Lower lobe of right lung (tissue), 2 donors: ENCODE data around the gene ULK4. TPM values are rescaled to one million over a fixed set of nuclear protein-coding genes. Genes with fewer than 3 reads are reported as not detected.

Experiments used
- ATAC-seq, 2 donors: fragments of 200-7000 bp; cut with Tn5 transposase; one replicate each; pipeline ENCODE4 v1.9.1; 2020 to 2022; ENCODE audit warnings: mild to moderate bottlenecking in 2 of 2, moderate library complexity in 2 of 2
- DNase-seq: peaks from one replicate; pipeline ENCODE4 v3.0.0-alpha.2; 2020
- H3K27ac ChIP-seq: fragments of 200-600 bp; one replicate; pipeline ENCODE4 v1.8.0; 2022
- H3K27me3 ChIP-seq: fragments of 200-600 bp; one replicate; pipeline ENCODE4 v1.8.0; 2022; ENCODE audit warnings: low read depth
- H3K36me3 ChIP-seq: fragments of 200-600 bp; one replicate; pipeline ENCODE4 v1.8.0; 2022; ENCODE audit warnings: mild to moderate bottlenecking
- H3K4me1 ChIP-seq: fragments of 200-600 bp; one replicate; pipeline ENCODE4 v1.8.0; 2022
- H3K4me3 ChIP-seq: fragments of 200-600 bp; one replicate; pipeline ENCODE4 v1.8.0; 2022; ENCODE audit warnings: mild to moderate bottlenecking
- H3K9me3 ChIP-seq: fragments of 200-600 bp; one replicate; pipeline ENCODE4 v1.8.0; 2022
- intact Hi-C: fragments of 100-400 bp; cut with DNase I; formaldehyde crosslinking; loops from one replicate; pipeline ENCODE4 v1.11.0; 2022
- total RNA-seq: library from RNA; stranded (reverse); fragmentation: NEBNext Ultra II Directional; extraction: Animal tissue kit (Norgen Biotek cat#: 25700); gene quantifications from one replicate; pipeline ENCODE4 v1.2.1, GENCODE V29; 2021
- TF ChIP-seq, protein P1 (sequence below): fragments of 200-600 bp; IDR thresholded peaks from one replicate; pipeline ENCODE4 v1.8.0; 2022; ENCODE audit warnings: antibody characterized with exemption, mild to moderate bottlenecking
- donor health status: DM: no; HTN: yes; CAD: no; lungs with severe emphysema.

ULK4 gene
- total RNA-seq, 1 donor from 2014 or later, result 11.4 TPM

DNA sequence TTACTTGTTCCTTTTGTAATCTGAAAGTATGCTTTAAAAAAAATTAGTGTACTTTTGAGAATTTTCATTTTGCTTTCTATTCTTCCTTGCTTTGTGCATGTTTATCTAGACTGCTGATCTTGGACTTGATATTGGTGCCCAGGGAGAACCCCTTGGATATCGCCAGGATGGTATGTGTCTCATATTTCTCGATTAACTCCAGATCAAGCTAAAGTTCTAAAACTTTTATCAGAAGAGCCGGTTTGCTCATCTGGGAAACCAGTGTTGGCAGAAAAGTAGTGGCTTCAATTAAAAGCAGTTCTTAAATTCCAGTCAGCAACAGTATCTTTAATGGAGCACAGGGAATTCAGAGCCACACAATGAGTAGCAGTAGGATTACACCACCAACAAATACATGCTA lies 724.0 kb downstream of the ULK4 start:
- no peak overlapping the region for H3K4me3 ChIP-seq
- no peak overlapping the region for H3K27ac ChIP-seq
- DNase-seq (no peak), ATAC-seq (no peak)
- no peaks in the 10 kb centered on the region for H3K9me3 ChIP-seq
- intact Hi-C loops, result no loop called here
- no peaks in the 10 kb centered on the region for H3K27me3 ChIP-seq
- H3K36me3 ChIP-seq, result peaks cover 95% of the 10 kb centered on the region
- no peaks in the 10 kb centered on the region for H3K4me1 ChIP-seq
- TF ChIP-seq, protein P1, sequence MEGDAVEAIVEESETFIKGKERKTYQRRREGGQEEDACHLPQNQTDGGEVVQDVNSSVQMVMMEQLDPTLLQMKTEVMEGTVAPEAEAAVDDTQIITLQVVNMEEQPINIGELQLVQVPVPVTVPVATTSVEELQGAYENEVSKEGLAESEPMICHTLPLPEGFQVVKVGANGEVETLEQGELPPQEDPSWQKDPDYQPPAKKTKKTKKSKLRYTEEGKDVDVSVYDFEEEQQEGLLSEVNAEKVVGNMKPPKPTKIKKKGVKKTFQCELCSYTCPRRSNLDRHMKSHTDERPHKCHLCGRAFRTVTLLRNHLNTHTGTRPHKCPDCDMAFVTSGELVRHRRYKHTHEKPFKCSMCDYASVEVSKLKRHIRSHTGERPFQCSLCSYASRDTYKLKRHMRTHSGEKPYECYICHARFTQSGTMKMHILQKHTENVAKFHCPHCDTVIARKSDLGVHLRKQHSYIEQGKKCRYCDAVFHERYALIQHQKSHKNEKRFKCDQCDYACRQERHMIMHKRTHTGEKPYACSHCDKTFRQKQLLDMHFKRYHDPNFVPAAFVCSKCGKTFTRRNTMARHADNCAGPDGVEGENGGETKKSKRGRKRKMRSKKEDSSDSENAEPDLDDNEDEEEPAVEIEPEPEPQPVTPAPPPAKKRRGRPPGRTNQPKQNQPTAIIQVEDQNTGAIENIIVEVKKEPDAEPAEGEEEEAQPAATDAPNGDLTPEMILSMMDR, result no peak

DNA sequence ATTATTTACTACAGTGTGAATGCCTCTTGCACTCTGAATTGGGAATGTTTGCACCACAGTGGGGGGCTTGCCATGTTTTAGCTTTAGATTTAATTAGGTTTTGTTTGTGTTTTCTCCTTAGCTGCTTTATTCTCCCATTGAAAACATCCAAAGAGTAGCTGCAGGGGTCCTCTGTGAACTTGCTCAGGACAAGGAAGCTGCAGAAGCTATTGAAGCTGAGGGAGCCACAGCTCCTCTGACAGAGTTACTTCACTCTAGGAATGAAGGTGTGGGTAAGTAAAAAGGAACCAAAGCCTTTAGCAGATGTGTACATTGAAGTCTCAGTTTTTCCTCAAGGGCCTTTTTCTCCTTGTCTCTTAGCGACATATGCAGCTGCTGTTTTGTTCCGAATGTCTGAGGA lies 725.7 kb downstream of the ULK4 start:
- no peak for ATAC-seq
- DNase-seq, result no peak
- H3K27ac ChIP-seq, result no peak overlapping the region
- no peak overlapping the region for H3K4me3 ChIP-seq
- H3K27me3 ChIP-seq, result no peaks in the 10 kb centered on the region
- intact Hi-C loops, result no loop called here
- no peaks in the 10 kb centered on the region for H3K4me1 ChIP-seq
- peaks cover 100% of the 10 kb centered on the region for H3K36me3 ChIP-seq
- TF ChIP-seq, protein P1, result no peak
- H3K9me3 ChIP-seq, result no peaks in the 10 kb centered on the region

DNA sequence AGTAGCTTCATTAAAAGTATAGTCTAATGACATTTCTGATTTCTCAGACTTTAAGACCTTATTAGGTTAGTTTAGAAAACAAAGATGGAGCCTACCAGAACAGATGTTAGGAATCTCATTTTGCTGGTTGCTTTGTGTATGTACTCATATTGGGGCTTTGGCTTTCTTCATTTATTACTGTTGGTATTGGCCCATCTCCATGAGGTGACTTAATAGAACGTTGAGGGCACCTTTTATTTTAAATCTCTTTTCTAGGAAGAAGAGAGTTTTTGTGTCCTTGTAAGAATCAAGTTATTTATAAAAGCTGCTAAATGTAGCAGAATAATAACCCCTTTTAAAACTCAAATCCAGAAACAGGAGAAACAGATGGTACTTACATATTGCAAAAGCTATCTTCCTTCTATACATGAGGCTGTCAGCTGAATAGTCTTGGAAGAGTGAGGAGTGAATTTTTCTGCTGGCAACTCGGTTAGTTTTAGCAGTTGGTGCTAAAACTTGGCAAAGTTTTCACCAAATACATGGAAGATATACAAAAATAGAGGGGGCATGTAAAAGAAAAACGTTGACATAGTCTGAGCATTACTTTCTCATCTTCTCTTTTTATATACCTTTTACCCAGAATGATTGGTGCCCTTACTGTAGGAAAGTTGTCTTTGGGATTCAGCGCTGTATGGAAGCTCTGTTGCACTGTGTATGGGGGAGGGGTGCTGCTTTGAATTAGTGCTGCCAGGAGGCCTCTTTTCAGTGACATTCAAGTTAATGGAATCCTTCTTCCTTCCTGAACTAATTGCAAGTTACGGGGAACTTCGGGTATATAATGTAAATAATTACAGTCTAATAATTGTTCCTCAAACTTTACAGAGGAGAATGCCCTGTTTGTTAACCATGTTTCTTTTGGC lies 726.8 kb downstream of the ULK4 start:
- DNase-seq, result no peak
- intact Hi-C loops, result no loop called here

DNA sequence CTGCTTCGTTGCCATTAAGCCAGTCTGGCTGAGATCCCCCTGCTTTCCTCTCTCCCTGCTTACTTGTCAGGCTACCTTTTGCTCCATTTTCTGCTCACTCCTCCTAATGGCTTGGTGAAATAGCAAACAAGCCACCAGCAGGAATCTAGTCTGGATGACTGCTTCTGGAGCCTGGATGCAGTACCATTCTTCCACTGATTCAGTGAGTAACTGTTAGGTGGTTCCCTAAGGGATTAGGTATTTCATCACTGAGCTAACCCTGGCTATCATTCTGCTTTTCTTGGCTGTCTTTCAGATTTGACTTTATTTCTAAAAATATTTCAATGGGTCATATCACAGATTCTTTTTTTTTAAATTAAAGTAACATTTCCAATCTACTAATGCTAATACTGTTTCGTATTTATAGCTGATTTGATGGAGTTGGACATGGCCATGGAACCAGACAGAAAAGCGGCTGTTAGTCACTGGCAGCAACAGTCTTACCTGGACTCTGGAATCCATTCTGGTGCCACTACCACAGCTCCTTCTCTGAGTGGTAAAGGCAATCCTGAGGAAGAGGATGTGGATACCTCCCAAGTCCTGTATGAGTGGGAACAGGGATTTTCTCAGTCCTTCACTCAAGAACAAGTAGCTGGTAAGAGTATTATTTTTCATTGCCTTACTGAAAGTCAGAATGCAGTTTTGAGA lies 737.6 kb downstream of the ULK4 start:
- H3K27ac ChIP-seq, result no peak overlapping the region
- TF ChIP-seq, protein P1, result no peak
- no peak overlapping the region for H3K4me3 ChIP-seq
- H3K9me3 ChIP-seq, result no peaks in the 10 kb centered on the region
- intact Hi-C loops, result no loop called here
- no peak for DNase-seq
- ATAC-seq, result peak; percentile 43 to 51
- peaks cover 48% of the 10 kb centered on the region for H3K4me1 ChIP-seq
- H3K27me3 ChIP-seq, result no peaks in the 10 kb centered on the region
- H3K36me3 ChIP-seq, result peaks cover 57% of the 10 kb centered on the region

More for the DNA sequence above, 726.8 kb downstream of the ULK4 start:
- Histone ChIP-seq H3K27ac (no peak overlapping the region), H3K9me3 (no peaks in the 10 kb centered on the region), H3K36me3 (peaks cover 99% of the 10 kb centered on the region), H3K4me1 (no peaks in the 10 kb centered on the region), H3K27me3 (no peaks in the 10 kb centered on the region), H3K4me3 (no peak overlapping the region)
- ATAC-seq, result no peak
- TF ChIP-seq, protein P1, result no peak

DNA sequence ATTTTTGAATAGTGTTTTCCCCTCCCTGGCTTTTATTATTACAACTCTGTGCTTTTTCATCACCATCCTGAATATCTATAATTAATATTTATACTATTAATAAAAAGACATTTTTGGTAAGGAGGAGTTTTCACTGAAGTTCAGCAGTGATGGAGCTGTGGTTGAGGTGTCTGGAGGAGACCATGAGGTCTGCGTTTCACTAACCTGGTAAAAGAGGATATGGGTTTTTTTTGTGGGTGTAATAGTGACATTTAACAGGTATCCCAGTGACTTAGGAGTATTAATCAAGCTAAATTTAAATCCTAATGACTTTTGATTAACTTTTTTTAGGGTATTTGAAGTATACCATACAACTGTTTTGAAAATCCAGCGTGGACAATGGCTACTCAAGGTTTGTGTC lies 738.2 kb downstream of the ULK4 start:
- Histone ChIP-seq H3K27ac (no peak overlapping the region), H3K9me3 (no peaks in the 10 kb centered on the region), H3K27me3 (no peaks in the 10 kb centered on the region), H3K36me3 (peaks cover 51% of the 10 kb centered on the region), H3K4me3 (no peak overlapping the region), H3K4me1 (peaks cover 53% of the 10 kb centered on the region)
- TF ChIP-seq, protein P1, result no peak
- intact Hi-C loops, result no loop called here
- no peak for DNase-seq
- no peak for ATAC-seq
